Lung (tissue), 12 donors: Measurements from ENCODE around the gene FAM118A. TPM values are rescaled to one million over a fixed set of nuclear protein-coding genes. Genes with fewer than 3 reads are reported as not detected.
"Not testable (repeated sequence)": the region's sequence is repeated elsewhere in the genome, so short reads cannot be mapped to it uniquely, and the experiment has no call there.

ENCODE experiments used
- ATAC-seq: fragments of 200-7000 bp; cut with Tn5 transposase; one replicate; pipeline ENCODE4 v1.9.1; 2020; ENCODE audit warnings: moderate number of reproducible peaks; ENCODE audit not compliant: insufficient read depth, low FRiP score
- DNase-seq, 3 donors: peaks; one replicate each; pipeline ENCODE4 v3.0.0-alpha.2; 2013 to 2017
- H3K27ac ChIP-seq, 2 donors: one replicate each; pipeline ENCODE4 v1.5.1; 2013; ENCODE audit warnings: mild to moderate bottlenecking in 2 of 2, moderate library complexity in 2 of 2, control low read depth in 1 of 2, inconsistent platforms in 1 of 2, low read depth in 1 of 2, low read length in 1 of 2
- H3K27me3 ChIP-seq, 3 donors: one replicate each; pipeline ENCODE4 v1.5.1; 2013; ENCODE audit warnings: low read length in 2 of 3; ENCODE audit not compliant: control insufficient read depth in 3 of 3, insufficient read depth in 3 of 3
- H3K36me3 ChIP-seq, 4 donors: one replicate each; pipeline ENCODE4 v1.5.1; 2013; ENCODE audit warnings: low read length in 4 of 4, mild to moderate bottlenecking in 1 of 4, moderate library complexity in 1 of 4; ENCODE audit not compliant: control insufficient read depth in 4 of 4, insufficient read depth in 4 of 4
- H3K4me1 ChIP-seq, 5 donors: one replicate each; pipeline ENCODE4 v1.5.1; 2013; ENCODE audit warnings: low read length in 5 of 5, mild to moderate bottlenecking in 2 of 5, moderate library complexity in 1 of 5; ENCODE audit not compliant: control insufficient read depth in 5 of 5, insufficient read depth in 5 of 5
- H3K4me3 ChIP-seq: one replicate; pipeline ENCODE4 v1.5.1; 2013; ENCODE audit warnings: mild to moderate bottlenecking, control low read depth, moderate library complexity
- H3K9ac ChIP-seq, 2 donors: one replicate each; pipeline ENCODE4 v1.5.1; 2013; ENCODE audit warnings: low read length in 2 of 2, control low read depth in 1 of 2; ENCODE audit not compliant: insufficient read depth in 1 of 2
- H3K9me3 ChIP-seq, 4 donors: one replicate each; pipeline ENCODE4 v1.5.1; 2013; ENCODE audit warnings: low read length in 3 of 4, mild to moderate bottlenecking in 1 of 4, moderate library complexity in 1 of 4; ENCODE audit not compliant: control insufficient read depth in 4 of 4, insufficient read depth in 3 of 4
- whole genome bisulfite sequencing, 2 donors: extraction: QIAGEN DNeasy Blood & Tissue Kit; methylation state at CpG; one replicate each; pipeline ENCODE4 v1.1.7; 2013; 5-methylcytosine and 5-hydroxymethylcytosine counted together
- polyA plus RNA-seq, 2 donors: library from polyadenylated mRNA; stranded (reverse); fragments of 200-250 nt; gene quantifications; one replicate each; pipeline ENCODE4 v1.2.1, GENCODE V29; 2013
- total RNA-seq, 2 donors: library from RNA; depleted of rRNA in 1 of 2; stranded (reverse); fragments of >200 nt in 1 of 2; gene quantifications; one replicate each; pipeline ENCODE4 v1.2.1, GENCODE V29; 2014 to 2021
- TF ChIP-seq, protein P1 (sequence below): IDR thresholded peaks from 2 replicates; pipeline ENCODE4 v1.5.1; 2012; ENCODE audit warnings: mild to moderate bottlenecking; ENCODE audit errors: control extremely low read depth, extremely low read depth
- donor health status: control.
- donor health status: control.
- donor health status: Bipolar disorder and iron deficiency.
- donor health status: healthy.
- donor health status: DM: yes; HTN: yes; CAD: no.

FAM118A gene
- total and polyA plus RNA-seq, 4 donors, result 12.0 to 71.8 (median 28.4) TPM

DNA sequence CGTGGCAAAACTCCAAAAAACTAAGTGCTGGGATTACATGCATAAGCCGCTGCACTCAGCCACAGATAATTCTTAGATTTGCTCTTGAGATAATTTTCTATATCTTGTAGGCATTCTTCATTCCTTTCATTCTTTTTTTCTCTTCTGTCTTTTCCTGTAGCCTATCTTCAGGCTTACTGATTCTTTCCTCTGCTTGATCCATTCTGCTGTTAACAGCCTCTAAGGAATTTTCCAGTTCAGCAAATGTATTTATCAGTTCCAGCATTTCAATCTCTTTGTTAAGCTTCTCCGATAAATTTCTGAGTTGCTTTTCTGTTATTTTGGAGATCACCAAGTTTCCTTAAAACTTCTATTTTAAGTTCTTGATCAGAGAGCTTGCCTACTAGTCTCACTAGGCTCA is 57.0 kb downstream of the FAM118A start:
- no peaks in the 10 kb centered on the region for H3K4me1 ChIP-seq
- TF ChIP-seq, protein P1, sequence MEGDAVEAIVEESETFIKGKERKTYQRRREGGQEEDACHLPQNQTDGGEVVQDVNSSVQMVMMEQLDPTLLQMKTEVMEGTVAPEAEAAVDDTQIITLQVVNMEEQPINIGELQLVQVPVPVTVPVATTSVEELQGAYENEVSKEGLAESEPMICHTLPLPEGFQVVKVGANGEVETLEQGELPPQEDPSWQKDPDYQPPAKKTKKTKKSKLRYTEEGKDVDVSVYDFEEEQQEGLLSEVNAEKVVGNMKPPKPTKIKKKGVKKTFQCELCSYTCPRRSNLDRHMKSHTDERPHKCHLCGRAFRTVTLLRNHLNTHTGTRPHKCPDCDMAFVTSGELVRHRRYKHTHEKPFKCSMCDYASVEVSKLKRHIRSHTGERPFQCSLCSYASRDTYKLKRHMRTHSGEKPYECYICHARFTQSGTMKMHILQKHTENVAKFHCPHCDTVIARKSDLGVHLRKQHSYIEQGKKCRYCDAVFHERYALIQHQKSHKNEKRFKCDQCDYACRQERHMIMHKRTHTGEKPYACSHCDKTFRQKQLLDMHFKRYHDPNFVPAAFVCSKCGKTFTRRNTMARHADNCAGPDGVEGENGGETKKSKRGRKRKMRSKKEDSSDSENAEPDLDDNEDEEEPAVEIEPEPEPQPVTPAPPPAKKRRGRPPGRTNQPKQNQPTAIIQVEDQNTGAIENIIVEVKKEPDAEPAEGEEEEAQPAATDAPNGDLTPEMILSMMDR, result no peak
- no peak overlapping the region for H3K4me3 ChIP-seq
- 87 to 96% methylated on average over 3 of the region's 3 CpGs for WGBS, 2 donors
- H3K27ac ChIP-seq, result no peak overlapping the region
- no peaks in the 10 kb centered on the region for H3K27me3 ChIP-seq
- H3K9ac ChIP-seq, result no peak overlapping the region
- DNase-seq (no peak), ATAC-seq (no peak)
- peaks cover 0 to 12% (median 7%) of the 10 kb centered on the region in 4 donors for H3K9me3 ChIP-seq
- H3K36me3 ChIP-seq, result no peaks in the 10 kb centered on the region

DNA sequence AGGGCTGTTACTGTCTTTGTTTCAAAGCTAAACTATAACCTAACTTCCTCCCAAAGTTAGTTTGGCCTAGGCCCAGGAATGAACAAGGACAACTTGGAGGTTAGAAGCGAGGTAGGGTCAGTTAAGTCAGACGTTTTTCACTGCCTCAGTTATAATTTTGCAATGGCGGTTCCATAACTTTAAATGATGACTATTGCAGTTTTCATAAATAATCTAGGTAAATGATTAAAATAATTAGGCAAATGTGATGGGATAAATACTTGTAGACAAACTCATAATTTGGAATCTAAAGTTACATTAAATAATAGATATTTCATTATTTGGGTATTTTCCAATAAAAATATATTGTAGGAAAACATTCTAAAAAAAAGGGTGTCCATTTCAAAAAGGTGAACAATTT is 63.9 kb downstream of the FAM118A start:
- not testable (repeated sequence) for H3K27ac ChIP-seq, H3K9ac ChIP-seq, H3K4me3 ChIP-seq, H3K4me1 ChIP-seq, ATAC-seq, H3K36me3 ChIP-seq, H3K9me3 ChIP-seq, DNase-seq, H3K27me3 ChIP-seq
- WGBS, 2 donors, result 91 to 95% methylated on average over 3 of the region's 3 CpGs

DNA sequence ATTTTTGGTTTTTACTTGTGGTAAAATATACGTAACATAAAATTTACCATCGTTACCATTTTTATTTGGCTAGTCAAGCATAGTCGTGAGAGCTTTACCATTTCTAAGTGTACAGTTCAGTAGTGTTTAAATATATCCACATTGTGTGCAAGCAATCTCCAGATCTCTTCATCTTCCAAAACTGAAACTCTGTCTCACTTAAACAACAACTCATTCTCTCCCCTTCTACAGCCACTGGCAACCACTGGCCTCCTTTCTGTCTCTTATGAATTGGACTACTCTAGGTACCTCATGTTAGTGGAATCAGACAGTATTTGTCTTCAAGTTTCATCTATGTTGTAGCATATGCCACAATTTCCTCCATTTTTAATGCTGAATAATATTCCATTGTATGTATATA is 66.3 kb downstream of the FAM118A start:
- DNase-seq, result no peak
- no peak overlapping the region for H3K4me3 ChIP-seq
- WGBS, 2 donors, result 80 to 91% methylated on average over 3 of the region's 3 CpGs

DNA sequence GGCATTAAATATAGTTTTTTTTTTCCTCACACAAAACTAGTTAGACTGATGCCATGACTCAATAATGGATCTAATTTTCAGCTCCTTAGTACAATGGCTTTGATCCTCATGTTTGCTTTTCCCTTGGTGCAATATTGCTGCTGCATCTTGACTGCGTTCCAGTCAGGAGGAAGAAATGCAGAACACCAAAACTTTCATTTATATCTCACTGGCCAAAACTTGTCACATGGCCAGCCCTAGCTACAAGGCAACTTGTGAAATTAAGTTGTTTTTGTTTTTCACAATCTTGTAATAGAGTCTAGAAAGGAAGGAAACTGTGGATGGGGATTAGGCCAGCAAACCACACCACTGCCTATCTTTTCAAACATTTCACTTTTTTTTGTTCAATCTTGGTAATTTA is 67.0 kb downstream of the FAM118A start:
- H3K9ac ChIP-seq, result no peak overlapping the region
- H3K27me3 ChIP-seq, result no peaks in the 10 kb centered on the region
- TF ChIP-seq, protein P1, result no peak
- H3K9me3 ChIP-seq, result no peaks in the 10 kb centered on the region
- no peak overlapping the region for H3K27ac ChIP-seq
- H3K4me1 ChIP-seq, result no peaks in the 10 kb centered on the region
- ATAC-seq (no peak), DNase-seq (peak; percentile 15 to 62 (median 33))
- WGBS, 2 donors, result 29 to 51% methylated on average over 1 of the region's 1 CpG
- H3K36me3 ChIP-seq, result no peaks in the 10 kb centered on the region
- H3K4me3 ChIP-seq, result no peak overlapping the region

More for the DNA sequence above, 66.3 kb downstream of the FAM118A start:
- H3K9me3 ChIP-seq, result no peaks in the 10 kb centered on the region
- H3K36me3 ChIP-seq, result no peaks in the 10 kb centered on the region
- H3K9ac ChIP-seq, result no peak overlapping the region
- no peaks in the 10 kb centered on the region for H3K4me1 ChIP-seq
- no peak overlapping the region for H3K27ac ChIP-seq
- TF ChIP-seq, protein P1, result no peak
- H3K27me3 ChIP-seq, result no peaks in the 10 kb centered on the region
- ATAC-seq, result no peak
